SU-DHL-6 (cell line): Measurements from ENCODE around the gene KCNK3.
"Not testable (repeated sequence)": the region's sequence is repeated elsewhere in the genome, so short reads cannot be mapped to it uniquely, and the experiment has no call there.

Experiments
- H2AFZ ChIP-seq: fragments of 200-600 bp; sonication (generic); 2 replicates; pipeline ENCODE4 v1.6.1; 2014; ENCODE audit warnings: low read depth, mild to moderate bottlenecking, moderate library complexity, mixed read lengths, antibody characterized with exemption, low read length; ENCODE audit not compliant: severe bottlenecking
- H3F3A ChIP-seq: fragments of 200-600 bp; shearing (Covaris generic); 2 replicates; pipeline ENCODE4 v1.6.0; 2016; ENCODE audit warnings: antibody characterized with exemption, mild to moderate bottlenecking; ENCODE audit not compliant: insufficient read depth
- H3K27ac ChIP-seq: fragments of 200-600 bp; sonication (generic); 2 replicates; pipeline ENCODE4 v1.5.1; 2016; ENCODE audit warnings: low read depth, mild to moderate bottlenecking, low read length, moderate library complexity, mixed read lengths
- H3K27me3 ChIP-seq: fragments of 200-600 bp; sonication (generic), shearing (Covaris generic); 2 replicates; pipeline ENCODE4 v1.6.0; 2014; ENCODE audit warnings: mild to moderate bottlenecking, low read length
- H3K36me3 ChIP-seq: fragments of 200-600 bp; sonication (generic); 2 replicates; pipeline ENCODE4 v1.6.1; 2014; ENCODE audit warnings: mild to moderate bottlenecking, low read length, mixed read lengths
- H3K4me2 ChIP-seq: fragments of 300-600, 200-600 bp; shearing (Covaris generic), sonication (generic); 2 replicates; pipeline ENCODE4 v1.6.0; 2014; ENCODE audit warnings: low read length, low read depth, mild to moderate bottlenecking; ENCODE audit not compliant: poor library complexity, severe bottlenecking
- H3K4me3 ChIP-seq: fragments of 200-600 bp; sonication (generic); 2 replicates; pipeline ENCODE4 v1.5.1; 2014; ENCODE audit warnings: antibody characterized with exemption, low read length, mild to moderate bottlenecking, mixed read lengths; ENCODE audit not compliant: insufficient read depth, poor library complexity, severe bottlenecking
- H3K79me2 ChIP-seq: fragments of 200-600 bp; sonication (generic); 2 replicates; pipeline ENCODE4 v1.6.1; 2014; ENCODE audit warnings: mild to moderate bottlenecking, low read length, moderate library complexity; ENCODE audit not compliant: insufficient read depth
- H3K9ac ChIP-seq: fragments of 200-600 bp; sonication (generic); 2 replicates; pipeline ENCODE4 v1.7.0; 2014; ENCODE audit warnings: mild to moderate bottlenecking, low read length
- H3K9me2 ChIP-seq: fragments of 200-600 bp; sonication (generic); replicated peaks from 2 replicates; pipeline ENCODE4 v1.6.1; 2014; ENCODE audit warnings: low read length; ENCODE audit not compliant: insufficient read depth
- H3K9me3 ChIP-seq: fragments of 200-600 bp; sonication (generic); 2 replicates; pipeline ENCODE4 v1.6.1; 2014; ENCODE audit warnings: low read length, mixed read lengths; ENCODE audit not compliant: insufficient read depth
- H4K20me1 ChIP-seq: fragments of 200-600 bp; sonication (generic); 2 replicates; pipeline ENCODE4 v1.6.1; 2014; ENCODE audit warnings: low read depth, mild to moderate bottlenecking, antibody characterized with exemption, low read length, moderate library complexity, mixed read lengths
- EZH2phosphoT487 ChIP-seq: fragments of 200-600 bp; sonication (generic), shearing (Covaris generic); conservative IDR thresholded peaks from 2 replicates; pipeline ENCODE4 v1.6.1; 2018; ENCODE audit warnings: mild to moderate bottlenecking, antibody characterized with exemption, low read length, moderate library complexity, mixed read lengths
- TF ChIP-seq, protein P1 (sequence below): fragments of 200-600 bp; sonication (generic); IDR thresholded peaks from one replicate; pipeline ENCODE4 v1.5.1; 2017; ENCODE audit warnings: antibody characterized with exemption, mild to moderate bottlenecking, low read length, moderate library complexity; ENCODE audit not compliant: insufficient read depth, poor library complexity, severe bottlenecking

Gene KCNK3

DNA sequence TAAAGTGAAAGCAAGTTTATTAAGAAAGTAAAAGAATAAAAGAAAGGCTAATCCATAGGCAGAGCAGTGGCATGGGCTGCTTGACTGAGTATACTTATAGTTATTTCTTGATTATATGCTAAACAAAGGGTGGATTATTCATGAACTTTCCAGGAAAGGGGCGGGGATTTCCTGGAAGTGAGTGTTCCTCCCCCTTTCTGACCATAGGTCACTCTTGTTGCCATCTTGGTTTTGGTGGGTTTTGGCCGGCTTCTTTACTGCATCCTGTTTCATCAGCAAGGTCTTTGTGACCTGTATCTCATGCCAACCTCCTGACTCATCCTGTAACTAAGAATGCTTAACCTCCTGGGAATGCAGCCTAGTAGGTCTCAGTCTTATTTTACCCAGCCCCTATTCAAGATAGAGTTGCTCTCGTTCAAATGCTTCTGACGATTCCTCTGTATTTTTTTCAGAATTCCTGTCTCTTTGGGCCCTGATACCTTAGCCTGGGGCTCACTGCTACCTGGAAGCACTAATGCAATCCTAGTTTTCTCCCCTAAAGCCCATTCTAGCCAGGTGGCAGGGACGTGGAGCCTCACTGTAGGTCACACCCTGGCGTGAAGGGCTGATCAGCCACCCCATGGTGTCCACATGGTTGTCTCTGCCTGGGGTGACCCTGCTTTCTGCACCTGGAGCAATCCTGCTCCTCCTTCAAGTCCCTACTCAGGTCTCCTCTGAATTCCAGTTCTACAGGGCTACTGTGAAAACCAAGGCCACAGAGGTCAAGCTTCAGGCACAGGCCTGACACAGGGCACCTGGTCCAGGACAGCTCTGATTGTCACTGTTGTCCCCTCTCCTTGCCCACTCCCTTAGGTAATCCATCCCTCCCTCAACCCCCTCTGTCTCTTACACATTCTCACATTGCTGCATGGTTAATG, 65.6 kb downstream of the KCNK3 start:
- Histone ChIP-seq H3K4me2 (no peak overlapping the region), H3K9me2 (no peaks in the 10 kb centered on the region), H3K4me3 (no peak overlapping the region), H3K9ac (no peak overlapping the region), H3F3A (no peaks in the 10 kb centered on the region), H3K36me3 (no peaks in the 10 kb centered on the region), H3K9me3 (no peaks in the 10 kb centered on the region), H3K27me3 (no peaks in the 10 kb centered on the region), H3K27ac (no peak overlapping the region), H3K79me2 (no peaks in the 10 kb centered on the region), H4K20me1 (no peaks in the 10 kb centered on the region), H2AFZ (no peak overlapping the region)
- TF ChIP-seq, protein P1, sequence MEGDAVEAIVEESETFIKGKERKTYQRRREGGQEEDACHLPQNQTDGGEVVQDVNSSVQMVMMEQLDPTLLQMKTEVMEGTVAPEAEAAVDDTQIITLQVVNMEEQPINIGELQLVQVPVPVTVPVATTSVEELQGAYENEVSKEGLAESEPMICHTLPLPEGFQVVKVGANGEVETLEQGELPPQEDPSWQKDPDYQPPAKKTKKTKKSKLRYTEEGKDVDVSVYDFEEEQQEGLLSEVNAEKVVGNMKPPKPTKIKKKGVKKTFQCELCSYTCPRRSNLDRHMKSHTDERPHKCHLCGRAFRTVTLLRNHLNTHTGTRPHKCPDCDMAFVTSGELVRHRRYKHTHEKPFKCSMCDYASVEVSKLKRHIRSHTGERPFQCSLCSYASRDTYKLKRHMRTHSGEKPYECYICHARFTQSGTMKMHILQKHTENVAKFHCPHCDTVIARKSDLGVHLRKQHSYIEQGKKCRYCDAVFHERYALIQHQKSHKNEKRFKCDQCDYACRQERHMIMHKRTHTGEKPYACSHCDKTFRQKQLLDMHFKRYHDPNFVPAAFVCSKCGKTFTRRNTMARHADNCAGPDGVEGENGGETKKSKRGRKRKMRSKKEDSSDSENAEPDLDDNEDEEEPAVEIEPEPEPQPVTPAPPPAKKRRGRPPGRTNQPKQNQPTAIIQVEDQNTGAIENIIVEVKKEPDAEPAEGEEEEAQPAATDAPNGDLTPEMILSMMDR, result no peak
- no peak for TF ChIP-seq EZH2phosphoT487

DNA sequence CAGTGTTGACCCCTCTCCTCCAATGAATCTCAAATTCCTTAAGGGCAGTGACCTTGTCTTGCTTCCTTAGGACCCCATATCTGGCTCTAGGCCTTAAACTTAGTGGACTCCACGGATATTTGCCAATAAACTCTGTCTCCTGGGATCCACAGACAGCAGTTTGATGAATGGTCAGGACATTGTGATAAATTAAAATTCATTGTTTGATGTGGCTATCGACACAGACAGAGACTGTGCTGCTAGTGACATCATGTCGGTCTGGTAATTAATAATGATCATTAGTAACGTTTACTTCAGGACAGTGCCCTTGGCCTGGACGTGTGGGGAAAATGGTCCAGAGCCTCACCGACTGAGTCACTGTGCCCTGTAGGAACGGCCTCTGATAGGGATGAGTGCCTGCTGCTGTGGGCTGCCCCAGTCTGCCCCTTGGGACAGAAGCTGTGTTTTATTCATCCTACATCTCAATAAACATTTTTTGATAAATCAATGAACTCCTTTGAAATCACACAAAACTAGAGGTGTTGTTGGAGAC, 66.3 kb downstream of the KCNK3 start:
- no peak overlapping the region for H3K27ac ChIP-seq
- H3F3A ChIP-seq, result no peaks in the 10 kb centered on the region
- H2AFZ ChIP-seq, result no peak overlapping the region

DNA sequence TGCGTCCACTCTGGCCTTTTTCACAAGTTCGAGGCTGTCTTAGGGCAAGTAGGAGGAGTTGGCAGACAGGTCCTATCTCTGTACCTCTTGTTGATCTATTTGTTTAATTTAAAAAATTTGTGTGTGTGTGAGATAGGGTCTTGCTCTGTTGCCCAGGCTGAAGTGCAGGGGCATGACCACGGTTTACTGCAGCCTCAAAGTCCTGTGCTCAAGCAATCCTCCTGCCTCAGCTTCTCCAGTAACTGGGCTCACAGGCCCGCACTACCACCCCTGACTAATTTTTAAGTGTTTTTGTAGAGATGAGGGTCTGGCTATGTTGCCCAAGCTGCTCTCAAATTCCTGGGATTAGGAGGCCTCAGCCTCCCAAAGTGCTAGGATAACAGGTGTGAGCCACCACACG, 67.3 kb downstream of the KCNK3 start:
- Histone ChIP-seq H3K4me2 (no peak overlapping the region), H3K27ac (no peak overlapping the region), H3K9me3 (no peaks in the 10 kb centered on the region)

More for the DNA sequence above, 66.3 kb downstream of the KCNK3 start:
- Histone ChIP-seq H4K20me1 (no peaks in the 10 kb centered on the region), H3K4me2 (no peak overlapping the region), H3K4me3 (no peak overlapping the region), H3K79me2 (no peaks in the 10 kb centered on the region), H3K36me3 (no peaks in the 10 kb centered on the region), H3K9me2 (no peaks in the 10 kb centered on the region), H3K9me3 (no peaks in the 10 kb centered on the region), H3K9ac (no peak overlapping the region), H3K27me3 (no peaks in the 10 kb centered on the region)
- no peak for TF ChIP-seq EZH2phosphoT487
- TF ChIP-seq, protein P1, result no peak

DNA sequence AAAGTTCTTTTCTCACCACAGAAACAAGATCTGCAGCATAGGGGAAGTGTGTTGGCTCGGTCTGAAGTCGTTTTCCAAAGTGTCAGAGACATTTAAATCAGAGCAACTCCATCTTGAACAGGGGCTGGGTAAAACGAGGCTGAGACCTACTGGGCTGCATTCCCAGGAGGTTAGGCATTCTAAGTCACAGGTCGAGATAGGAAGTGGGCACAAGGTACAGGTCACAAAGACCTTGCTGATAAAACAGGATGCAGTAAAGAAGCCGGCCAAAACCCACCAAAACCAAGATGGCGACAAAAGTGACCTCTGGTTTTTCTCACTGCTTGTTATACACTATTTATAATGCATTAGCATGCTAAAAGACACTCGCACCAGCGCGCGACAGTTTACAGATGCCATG, 68.5 kb downstream of the KCNK3 start:
- not testable (repeated sequence) for H3K9me2 ChIP-seq, H3K9ac ChIP-seq, H3K27ac ChIP-seq, H4K20me1 ChIP-seq, H3K36me3 ChIP-seq, H3K4me3 ChIP-seq, H3K4me2 ChIP-seq, H3K27me3 ChIP-seq, H3K9me3 ChIP-seq, H3F3A ChIP-seq, H2AFZ ChIP-seq
- peaks cover 17% of the 10 kb centered on the region for H3K79me2 ChIP-seq

More for the DNA sequence above, 67.3 kb downstream of the KCNK3 start:
- no peaks in the 10 kb centered on the region for H3K36me3 ChIP-seq
- H3F3A ChIP-seq, result no peaks in the 10 kb centered on the region
- H3K9ac ChIP-seq, result no peak overlapping the region
- peaks cover 6% of the 10 kb centered on the region for H3K79me2 ChIP-seq
- H4K20me1 ChIP-seq, result no peaks in the 10 kb centered on the region
- no peaks in the 10 kb centered on the region for H3K9me2 ChIP-seq
- no peaks in the 10 kb centered on the region for H3K27me3 ChIP-seq
- H3K4me3 ChIP-seq, result no peak overlapping the region
- no peak overlapping the region for H2AFZ ChIP-seq
- TF ChIP-seq EZH2phosphoT487, result no peak
- TF ChIP-seq, protein P1, result no peak
